A549 (cell line): ENCODE measurements around the gene TICAM1. TPM values are rescaled to one million over a fixed set of nuclear protein-coding genes. Genes with fewer than 3 reads are reported as not detected.

ENCODE experiments used
- ATAC-seq, 2 experiments: fragments of 200-7000 bp in 1 of 2; fragments of >200 bp in 1 of 2; cut with Nextera tagmentation in 1 of 2; cut with Tn5 transposase in 1 of 2; 3 replicates each; pipeline versions ENCODE4 v1.8.0 to v1.9.1; 2018 to 2020; ENCODE audit warnings: mild to moderate bottlenecking in 1 of 2, moderate library complexity in 1 of 2
- CTCF ChIA-PET: fragments of 300-600 bp; sonication (Branson Sonifier 250); formaldehyde crosslinking; extraction: SDS; loops from one replicate; lab custom pipeline; 2021; ENCODE audit warnings: antibody characterized with exemption, inconsistent platforms; lab: Yijun Ruan, JAX
- POLR2A ChIA-PET: fragments of 350-600 bp; formaldehyde crosslinking; extraction: SDS; loops from one replicate; lab custom pipeline; 2021; ENCODE audit warnings: antibody characterized with exemption, inconsistent platforms; lab: Yijun Ruan, JAX
- DNase-seq, 2 experiments: peaks; one replicate each; pipeline versions ENCODE4 v3.0.0 to v3.0.0-alpha.2; 2011 to 2016; ENCODE audit warnings: low read depth in 1 of 2, low spot score in 1 of 2
- FAIRE-seq: peaks from 2 replicates; lab custom pipeline; 2011; peaks lifted over from hg19 to GRCh38; lab: Jason Lieb, UNC
- H3K27ac ChIP-seq, 2 experiments: fragments of >200 bp; sonication (Bioruptor Twin); formaldehyde crosslinking; 3 replicates each; pipeline ENCODE4 v1.5.1; 2016 to 2017
- H3K4me1 ChIP-seq: fragments of >200 bp; sonication (Bioruptor Twin); formaldehyde crosslinking; 3 replicates; pipeline ENCODE4 v1.6.1; 2016
- H3K4me2 ChIP-seq: fragments of >200 bp; sonication (Bioruptor Twin); formaldehyde crosslinking; 3 replicates; pipeline ENCODE4 v1.6.1; 2016
- H3K4me3 ChIP-seq: fragments of >200 bp; sonication (Bioruptor Twin); formaldehyde crosslinking; 3 replicates; pipeline ENCODE4 v1.5.1; 2016
- H3K9me3 ChIP-seq: fragments of >200 bp; sonication (Bioruptor Twin); formaldehyde crosslinking; 3 replicates; pipeline ENCODE4 v1.6.1; 2016
- ATOH8 ChIP-seq: fragments of 250-450 bp; sonication (Bioruptor Pico); IDR thresholded peaks from 2 replicates; pipeline ENCODE4 v1.5.0; 2020; ENCODE audit warnings: low read depth, mild to moderate bottlenecking, moderate library complexity
- CBX8 ChIP-seq: fragments of 200-600 bp; sonication (generic); IDR thresholded peaks from 2 replicates; pipeline ENCODE4 v1.6.1; 2016
- CEBPB ChIP-seq, 2 experiments: fragments of >200 bp in 1 of 2; sonication (Bioruptor Twin) in 1 of 2; formaldehyde crosslinking in 1 of 2; IDR thresholded peaks; 2 replicates each; pipeline ENCODE4 v1.6.1; 2012 to 2016
- CHD2 ChIP-seq: fragments of 150-350 bp; IDR thresholded peaks from 2 replicates; pipeline ENCODE4 v1.6.1; 2014; ENCODE audit warnings: low read length; ENCODE audit not compliant: partially characterized antibody
- CHD4 ChIP-seq: fragments of 200-600 bp; sonication (generic); IDR thresholded peaks from 2 replicates; pipeline ENCODE4 v1.6.1; 2016; ENCODE audit warnings: antibody characterized with exemption, mild to moderate bottlenecking, borderline replicate concordance
- E2F6 ChIP-seq: IDR thresholded peaks from 2 replicates; pipeline ENCODE4 v1.6.1; 2012; ENCODE audit warnings: low read depth, borderline replicate concordance
- EHF ChIP-seq: fragments of 250-450 bp; sonication (Bioruptor Pico); IDR thresholded peaks from 2 replicates; pipeline ENCODE4 v1.5.0; 2020; ENCODE audit warnings: mild to moderate bottlenecking
- EP300 ChIP-seq, 2 experiments: fragments of >200 bp; sonication (Bioruptor Twin); formaldehyde crosslinking; IDR thresholded peaks; 2 replicates in 1 of 2; 3 replicates in 1 of 2; pipeline ENCODE4 v1.6.1; 2016 to 2017
- ESRRA ChIP-seq: fragments of 150-350 bp; IDR thresholded peaks from 2 replicates; pipeline ENCODE4 v1.6.1; 2014; ENCODE audit warnings: mild to moderate bottlenecking, low read length, borderline replicate concordance
- FOSL2 ChIP-seq, 2 experiments: fragments of 450-650 bp in 1 of 2; fragments of >200 bp in 1 of 2; sonication (Bioruptor Twin) in 1 of 2; formaldehyde crosslinking; IDR thresholded peaks; 2 replicates each; pipeline versions ENCODE4 v1.5.0 to v1.6.1; 2016 to 2020; ENCODE audit warnings: mild to moderate bottlenecking in 1 of 2, moderate library complexity in 1 of 2
- FOXS1 ChIP-seq: fragments of 250-450 bp; sonication (Bioruptor Pico); IDR thresholded peaks from 2 replicates; pipeline ENCODE4 v1.5.0; 2020; ENCODE audit warnings: mild to moderate bottlenecking, moderate library complexity
- GATA3 ChIP-seq: IDR thresholded peaks from 2 replicates; pipeline ENCODE4 v1.6.1; 2012; ENCODE audit warnings: borderline replicate concordance
- HDAC2 ChIP-seq: fragments of 200-600 bp; sonication (generic); IDR thresholded peaks from 2 replicates; pipeline ENCODE4 v1.6.1; 2016
- HEYL ChIP-seq: fragments of 250-450 bp; sonication (Bioruptor Pico); IDR thresholded peaks from 2 replicates; pipeline ENCODE4 v1.8.0; 2021; ENCODE audit warnings: mild to moderate bottlenecking, moderate library complexity
- HMGXB4 ChIP-seq: fragments of 250-450 bp; sonication (Bioruptor Pico); IDR thresholded peaks from 2 replicates; pipeline ENCODE4 v1.5.0; 2021; ENCODE audit warnings: mild to moderate bottlenecking, moderate library complexity, borderline replicate concordance
- HOXA7 ChIP-seq: fragments of 250-450 bp; sonication (Bioruptor Pico); IDR thresholded peaks from 2 replicates; pipeline ENCODE4 v1.5.0; 2020; ENCODE audit warnings: mild to moderate bottlenecking, moderate library complexity
- JUN ChIP-seq, 2 experiments: fragments of >200 bp; sonication (Bioruptor Twin); formaldehyde crosslinking; IDR thresholded peaks; 2 replicates in 1 of 2; 3 replicates in 1 of 2; pipeline ENCODE4 v1.6.1; 2016 to 2017
- MAFK ChIP-seq: fragments of 450-650 bp; IDR thresholded peaks from 2 replicates; pipeline ENCODE4 v1.6.1; 2014; ENCODE audit not compliant: partially characterized antibody
- MAX ChIP-seq: IDR thresholded peaks from 2 replicates; pipeline ENCODE4 v1.6.1; 2012
- MAZ ChIP-seq: fragments of 150-350 bp; IDR thresholded peaks from 2 replicates; pipeline ENCODE4 v1.6.1; 2014; ENCODE audit warnings: antibody characterized with exemption, low read depth, low read length, borderline replicate concordance
- NPAS2 ChIP-seq: fragments of 250-450 bp; sonication (Bioruptor Pico); IDR thresholded peaks from 2 replicates; pipeline ENCODE4 v1.8.0; 2022; ENCODE audit warnings: mild to moderate bottlenecking, moderate library complexity, borderline replicate concordance
- PBX3 ChIP-seq: IDR thresholded peaks from 2 replicates; pipeline ENCODE4 v1.6.1; 2012
- POLR2A ChIP-seq: IDR thresholded peaks from 2 replicates; pipeline ENCODE4 v1.6.1; 2012; ENCODE audit warnings: mild to moderate bottlenecking, low read length
- RAD21 ChIP-seq, 2 experiments: fragments of >200 bp in 1 of 2; sonication (Bioruptor Twin) in 1 of 2; formaldehyde crosslinking in 1 of 2; IDR thresholded peaks in 1 of 2; conservative IDR thresholded peaks in 1 of 2; 2 replicates in 1 of 2; 3 replicates in 1 of 2; pipeline ENCODE4 v1.6.1; 2012 to 2018; ENCODE audit warnings: inconsistent platforms in 1 of 2
- RARB ChIP-seq: fragments of 250-450 bp; sonication (Bioruptor Pico); IDR thresholded peaks from 2 replicates; pipeline ENCODE4 v1.8.0; 2021; ENCODE audit warnings: mild to moderate bottlenecking, moderate library complexity
- RCOR1 ChIP-seq: fragments of 150-350 bp; IDR thresholded peaks from 2 replicates; pipeline ENCODE4 v1.6.1; 2014; ENCODE audit warnings: antibody characterized with exemption, low read length, low read depth
- REST ChIP-seq: fragments of 200-600 bp; sonication (generic); IDR thresholded peaks from 2 replicates; pipeline ENCODE4 v1.6.1; 2016; ENCODE audit warnings: antibody characterized with exemption, mild to moderate bottlenecking, moderate library complexity
- RFX5 ChIP-seq: fragments of 450-650 bp; IDR thresholded peaks from 2 replicates; pipeline ENCODE4 v1.7.1; 2014; ENCODE audit warnings: antibody characterized with exemption, mild to moderate bottlenecking, moderate library complexity
- RNF2 ChIP-seq: fragments of 200-600 bp; sonication (generic); IDR thresholded peaks from 2 replicates; pipeline ENCODE4 v1.6.1; 2016; ENCODE audit warnings: low read depth, mild to moderate bottlenecking, antibody characterized with exemption, moderate library complexity, borderline replicate concordance
- TFCP2L1 ChIP-seq: fragments of 250-450 bp; sonication (Bioruptor Pico); IDR thresholded peaks from 2 replicates; pipeline ENCODE4 v1.5.0; 2021; ENCODE audit warnings: mild to moderate bottlenecking
- TP53 ChIP-seq: fragments of 250-450 bp; sonication (Bioruptor Pico); IDR thresholded peaks from 2 replicates; pipeline ENCODE4 v1.5.0; 2021; ENCODE audit warnings: mild to moderate bottlenecking, moderate library complexity
- ZFP36 ChIP-seq: fragments of 450-650 bp; IDR thresholded peaks from 2 replicates; pipeline ENCODE4 v1.6.1; 2014; ENCODE audit warnings: borderline replicate concordance; ENCODE audit not compliant: partially characterized antibody
- ZSCAN20 ChIP-seq: fragments of 250-450 bp; sonication (Bioruptor Pico); IDR thresholded peaks from 2 replicates; pipeline ENCODE4 v1.8.0; 2022; ENCODE audit warnings: mild to moderate bottlenecking, moderate library complexity
- WGBS: methylation state at CpG from one replicate; pipeline ENCODE4 v1.1.6; 2017; ENCODE audit errors: missing lambda C conversion rate; 5-methylcytosine and 5-hydroxymethylcytosine counted together
- polyA plus RNA-seq, 4 experiments: library from polyadenylated mRNA; depleted of rRNA in 3 of 4; stranded (reverse); fragments of >200 nt; fragmentation: RNase III in 1 of 4; extraction: RNeasy Plus Mini Kit Qiagen cat#74134 plus additional on column Dnase treatment in 1 of 4; gene quantifications; 2 replicates in 3 of 4; 3 replicates in 1 of 4; pipeline ENCODE4 v1.2.3, GENCODE V29; 2011 to 2017

Gene TICAM1
- polyA plus RNA-seq, 2 of the 4 experiments (the other 2 are of a cell fraction) = 0.78 to 4.0 TPM

GRCh38 chr19:4815426-4816201 is 15.9 kb downstream of the TICAM1 start:
- FAIRE-seq (no peak), DNase-seq (peak; percentile 91 to 93), ATAC-seq (peak; percentile 59 to 77; a peak in 4 of 6 replicates)
- H3K4me2 ChIP-seq = peak overlapping the region; percentile 37
- H3K4me3 ChIP-seq = no peak overlapping the region
- WGBS = 39% methylated on average over 28 of the region's 28 CpGs
- CTCF ChIA-PET = interaction anchor here (1.0 to 3.5 kb wide), 3 partner anchors 36 to 97 kb away, joined by 3 to 23 read pairs (median 6); no protein-coding TSS in a partner anchor
- peaks cover 17% of the 10 kb centered on the region for H3K4me1 ChIP-seq
- POLR2A ChIA-PET = no interaction called here
- H3K27ac ChIP-seq = peak overlapping the region; percentile 77 to 89
- no peaks in the 10 kb centered on the region for H3K9me3 ChIP-seq
- TF ChIP-seq RARB (CRISPR knock-in tag) (no peak), TFCP2L1 (CRISPR knock-in tag) (no peak), MAZ (no peak), CHD2 (no peak), TP53 (CRISPR knock-in tag) (no peak), FOSL2 (IDR thresholded peaks at IDR 0.05) (no peak), FOSL2 (CRISPR knock-in tag; IDR thresholded peaks at IDR 0.05) (no peak), EP300 (IDR thresholded peaks at IDR 0.05) (no peak), PBX3 (no peak), CBX8 (no peak), HEYL (no peak), RAD21 (conservative IDR thresholded peaks at IDR 0.05 in 1 of 2, IDR thresholded peaks at IDR 0.05 in 1 of 2) (no peak), E2F6 (peak; percentile 97), CEBPB (IDR thresholded peaks at IDR 0.05) (no peak), FOXS1 (peak; percentile 46; the same call in 1 of the 2 replicates), GATA3 (no peak), CHD4 (no peak), ESRRA (no peak), RNF2 (no peak), EHF (no peak), HMGXB4 (CRISPR knock-in tag) (no peak), POLR2A (no peak), MAX (peak; percentile 98), HDAC2 (no peak), RFX5 (no peak), ATOH8 (CRISPR knock-in tag) (peak; percentile 82; the same call in 1 of the 2 replicates), RCOR1 (no peak), ZSCAN20 (no peak), NPAS2 (CRISPR knock-in tag) (no peak), MAFK (no peak), JUN (IDR thresholded peaks at IDR 0.05) (no peak), ZFP36 (no peak), HOXA7 (CRISPR knock-in tag) (no peak), REST (no peak)
